Femur (tissue), 1 donor: ENCODE results near the gene DOCK1.

ENCODE experiments used
- DNase-seq: peaks from one replicate; pipeline ENCODE4 v3.0.0-alpha.2; 2017

Gene DOCK1

GRCh38 chr10:127411062-127411461, 505.8 kb downstream of the DOCK1 start:
- no peak for DNase-seq

GRCh38 chr10:127413326-127413725, 508.1 kb downstream of the DOCK1 start:
- no peak for DNase-seq

GRCh38 chr10:127414024-127414423, 508.8 kb downstream of the DOCK1 start:
- DNase-seq, result no peak

GRCh38 chr10:127415116-127415515, 509.9 kb downstream of the DOCK1 start:
- DNase-seq, result no peak

GRCh38 chr10:127415901-127416581, 510.8 kb downstream of the DOCK1 start:
- DNase-seq, result no peak

GRCh38 chr10:127417031-127417430, 511.8 kb downstream of the DOCK1 start:
- DNase-seq, result no peak

- no peak for DNase-seq
Observed at GRCh38 chr10:127417686-127418401, 512.6 kb downstream of the DOCK1 start.

- DNase-seq, result no peak
Observed at GRCh38 chr10:127418536-127419168, 513.4 kb downstream of the DOCK1 start.

- no peak for DNase-seq
Observed at GRCh38 chr10:127420138-127420684, 515.0 kb downstream of the DOCK1 start.

GRCh38 chr10:127423218-127423915, 518.1 kb downstream of the DOCK1 start:
- no peak for DNase-seq

- DNase-seq, result no peak
Observed at GRCh38 chr10:127424594-127425264, 519.5 kb downstream of the DOCK1 start.

- no peak for DNase-seq
Observed at GRCh38 chr10:127426746-127427145, 521.5 kb downstream of the DOCK1 start.

GRCh38 chr10:127427926-127428325, 522.7 kb downstream of the DOCK1 start:
- no peak for DNase-seq

- DNase-seq, result no peak
Observed at GRCh38 chr10:127428385-127428980, 523.3 kb downstream of the DOCK1 start.

GRCh38 chr10:127429601-127430312, 524.5 kb downstream of the DOCK1 start:
- DNase-seq, result no peak

- DNase-seq, result no peak
Observed at GRCh38 chr10:127431525-127431924, 526.3 kb downstream of the DOCK1 start.

- no peak for DNase-seq
Observed at GRCh38 chr10:127434006-127434405, 528.8 kb downstream of the DOCK1 start.

- DNase-seq, result no peak
Observed at GRCh38 chr10:127435246-127435645, 530.0 kb downstream of the DOCK1 start.

- no peak for DNase-seq
Observed at GRCh38 chr10:127440371-127440770, 535.1 kb downstream of the DOCK1 start.

- DNase-seq, result no peak
Observed at GRCh38 chr10:127441350-127442219, 536.4 kb downstream of the DOCK1 start.

- no peak for DNase-seq
Observed at GRCh38 chr10:127442220-127442525, 536.9 kb downstream of the DOCK1 start.
